Measurements from ENCODE around the gene CSNK1E.

DNA sequence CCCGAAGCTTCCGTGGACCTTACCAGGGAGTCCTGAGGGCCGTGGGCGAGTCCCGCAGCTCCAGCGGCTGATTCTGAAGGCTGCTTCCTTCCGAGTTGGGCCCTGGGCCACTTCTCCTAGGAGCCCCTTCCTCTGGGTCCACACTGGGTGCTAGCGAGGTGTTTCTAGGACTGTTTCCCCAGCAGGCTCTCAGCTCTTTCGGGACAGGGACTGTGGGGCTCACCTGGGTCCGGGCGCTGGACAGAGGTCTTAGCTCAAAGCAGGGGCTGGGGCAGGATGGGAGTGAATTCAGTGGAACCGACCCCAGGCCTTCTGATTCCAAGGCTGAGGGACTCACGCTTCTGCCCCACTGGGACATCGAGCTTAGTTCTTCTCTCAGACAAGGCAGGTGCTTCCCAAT lies 29.3 kb upstream of the CSNK1E start:
- no peak for TF ChIP-seq CTCF (IDR thresholded peaks at IDR 0.05; ENCODE audit: poor library complexity)
- TF ChIP-seq EZH2 (IDR thresholded peaks at IDR 0.05; ENCODE audit: borderline replicate concordance) = no peak
